GM19035 (cell line): Measurements from ENCODE around the gene KCNC3.

Source experiments
- ATAC-seq: cut with Tn5 transposase; IDR thresholded peaks from one replicate; pipeline ENCODE4 v1.9.1; 2021; ENCODE audit not compliant: unreplicated experiment

Gene KCNC3

GRCh38 chr19:50312967-50313811, 16.0 kb downstream of the KCNC3 start:
- ATAC-seq = no peak

- ATAC-seq = no peak
Measured at GRCh38 chr19:50311723-50312635, 17.2 kb downstream of the KCNC3 start.

GRCh38 chr19:50310759-50311465, 18.3 kb downstream of the KCNC3 start:
- ATAC-seq = no peak

- ATAC-seq = no peak
Measured at GRCh38 chr19:50309396-50310125, 19.6 kb downstream of the KCNC3 start.

- no peak for ATAC-seq
Measured at GRCh38 chr19:50308991-50309390, 20.2 kb downstream of the KCNC3 start.

- ATAC-seq = no peak
Measured at GRCh38 chr19:50303558-50303957, 25.6 kb downstream of the KCNC3 start.

- no peak for ATAC-seq
Measured at GRCh38 chr19:50301607-50301971, 27.6 kb downstream of the KCNC3 start.

GRCh38 chr19:50300814-50301606, 28.2 kb downstream of the KCNC3 start:
- no peak for ATAC-seq

GRCh38 chr19:50300051-50300450, 29.1 kb downstream of the KCNC3 start:
- no peak for ATAC-seq

GRCh38 chr19:50293263-50294004, 35.7 kb downstream of the KCNC3 start:
- ATAC-seq = no peak

GRCh38 chr19:50292216-50292827, 36.9 kb downstream of the KCNC3 start:
- ATAC-seq = no peak

GRCh38 chr19:50290775-50291174, 38.4 kb downstream of the KCNC3 start:
- no peak for ATAC-seq

- ATAC-seq = no peak
Measured at GRCh38 chr19:50290011-50290410, 39.2 kb downstream of the KCNC3 start.

GRCh38 chr19:50288954-50289353, 40.2 kb downstream of the KCNC3 start:
- ATAC-seq = no peak

- ATAC-seq = no peak
Measured at GRCh38 chr19:50287331-50287730, 41.8 kb downstream of the KCNC3 start.

- no peak for ATAC-seq
Measured at GRCh38 chr19:50286443-50286842, 42.7 kb downstream of the KCNC3 start.

GRCh38 chr19:50285833-50286232, 43.3 kb downstream of the KCNC3 start:
- no peak for ATAC-seq

GRCh38 chr19:50281491-50281890, 47.7 kb downstream of the KCNC3 start:
- no peak for ATAC-seq

- ATAC-seq = no peak
Measured at GRCh38 chr19:50280983-50281382, 48.2 kb downstream of the KCNC3 start.
